ENCODE results near the gene HBA2.
A peak's percentile ranks its signal among the peaks of the same experiment; 100 is the strongest.
"Not testable (repeated sequence)": the region's sequence is repeated elsewhere in the genome, so short reads cannot be mapped to it uniquely, and the experiment has no call there.

Gene HBA2

DNA sequence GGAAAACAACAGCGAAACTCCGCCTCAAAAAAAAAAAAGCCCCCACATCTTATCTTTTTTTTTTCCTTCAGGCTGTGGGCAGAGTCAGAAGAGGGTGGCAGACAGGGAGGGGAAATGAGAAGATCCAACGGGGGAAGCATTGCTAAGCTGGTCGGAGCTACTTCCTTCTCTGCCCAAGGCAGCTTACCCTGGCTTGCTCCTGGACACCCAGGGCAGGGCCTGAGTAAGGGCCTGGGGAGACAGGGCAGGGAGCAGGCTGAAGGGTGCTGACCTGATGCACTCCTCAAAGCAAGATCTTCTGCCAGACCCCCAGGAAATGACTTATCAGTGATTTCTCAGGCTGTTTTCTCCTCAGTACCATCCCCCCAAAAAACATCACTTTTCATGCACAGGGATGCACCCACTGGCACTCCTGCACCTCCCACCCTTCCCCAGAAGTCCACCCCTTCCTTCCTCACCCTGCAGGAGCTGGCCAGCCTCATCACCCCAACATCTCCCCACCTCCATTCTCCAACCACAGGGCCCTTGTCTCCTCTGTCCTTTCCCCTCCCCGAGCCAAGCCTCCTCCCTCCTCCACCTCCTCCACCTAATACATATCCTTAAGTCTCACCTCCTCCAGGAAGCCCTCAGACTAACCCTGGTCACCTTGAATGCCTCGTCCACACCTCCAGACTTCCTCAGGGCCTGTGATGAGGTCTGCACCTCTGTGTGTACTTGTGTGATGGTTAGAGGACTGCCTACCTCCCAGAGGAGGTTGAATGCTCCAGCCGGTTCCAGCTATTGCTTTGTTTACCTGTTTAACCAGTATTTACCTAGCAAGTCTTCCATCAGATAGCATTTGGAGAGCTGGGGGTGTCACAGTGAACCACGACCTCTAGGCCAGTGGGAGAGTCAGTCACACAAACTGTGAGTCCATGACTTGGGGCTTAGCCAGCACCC lies 2.6 kb downstream of the HBA2 start:
- TF ChIP-seq, protein P1, sequence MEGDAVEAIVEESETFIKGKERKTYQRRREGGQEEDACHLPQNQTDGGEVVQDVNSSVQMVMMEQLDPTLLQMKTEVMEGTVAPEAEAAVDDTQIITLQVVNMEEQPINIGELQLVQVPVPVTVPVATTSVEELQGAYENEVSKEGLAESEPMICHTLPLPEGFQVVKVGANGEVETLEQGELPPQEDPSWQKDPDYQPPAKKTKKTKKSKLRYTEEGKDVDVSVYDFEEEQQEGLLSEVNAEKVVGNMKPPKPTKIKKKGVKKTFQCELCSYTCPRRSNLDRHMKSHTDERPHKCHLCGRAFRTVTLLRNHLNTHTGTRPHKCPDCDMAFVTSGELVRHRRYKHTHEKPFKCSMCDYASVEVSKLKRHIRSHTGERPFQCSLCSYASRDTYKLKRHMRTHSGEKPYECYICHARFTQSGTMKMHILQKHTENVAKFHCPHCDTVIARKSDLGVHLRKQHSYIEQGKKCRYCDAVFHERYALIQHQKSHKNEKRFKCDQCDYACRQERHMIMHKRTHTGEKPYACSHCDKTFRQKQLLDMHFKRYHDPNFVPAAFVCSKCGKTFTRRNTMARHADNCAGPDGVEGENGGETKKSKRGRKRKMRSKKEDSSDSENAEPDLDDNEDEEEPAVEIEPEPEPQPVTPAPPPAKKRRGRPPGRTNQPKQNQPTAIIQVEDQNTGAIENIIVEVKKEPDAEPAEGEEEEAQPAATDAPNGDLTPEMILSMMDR (IDR thresholded peaks at IDR 0.05; ENCODE audit: insufficient read depth, low read depth, low read length, missing control alignments) = no peak
- no peak overlapping the region for H3K4me3 ChIP-seq (ENCODE audit: low read length)
- DNase-seq (ENCODE audit: low read depth) = no peak

DNA sequence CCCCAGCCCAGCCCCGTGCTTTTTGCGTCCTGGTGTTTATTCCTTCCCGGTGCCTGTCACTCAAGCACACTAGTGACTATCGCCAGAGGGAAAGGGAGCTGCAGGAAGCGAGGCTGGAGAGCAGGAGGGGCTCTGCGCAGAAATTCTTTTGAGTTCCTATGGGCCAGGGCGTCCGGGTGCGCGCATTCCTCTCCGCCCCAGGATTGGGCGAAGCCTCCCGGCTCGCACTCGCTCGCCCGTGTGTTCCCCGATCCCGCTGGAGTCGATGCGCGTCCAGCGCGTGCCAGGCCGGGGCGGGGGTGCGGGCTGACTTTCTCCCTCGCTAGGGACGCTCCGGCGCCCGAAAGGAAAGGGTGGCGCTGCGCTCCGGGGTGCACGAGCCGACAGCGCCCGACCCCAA lies 3.3 kb downstream of the HBA2 start:
- DNase-seq (ENCODE audit: low read depth); H3K4me3 ChIP-seq (ENCODE audit: low read length): not testable (repeated sequence)

DNA sequence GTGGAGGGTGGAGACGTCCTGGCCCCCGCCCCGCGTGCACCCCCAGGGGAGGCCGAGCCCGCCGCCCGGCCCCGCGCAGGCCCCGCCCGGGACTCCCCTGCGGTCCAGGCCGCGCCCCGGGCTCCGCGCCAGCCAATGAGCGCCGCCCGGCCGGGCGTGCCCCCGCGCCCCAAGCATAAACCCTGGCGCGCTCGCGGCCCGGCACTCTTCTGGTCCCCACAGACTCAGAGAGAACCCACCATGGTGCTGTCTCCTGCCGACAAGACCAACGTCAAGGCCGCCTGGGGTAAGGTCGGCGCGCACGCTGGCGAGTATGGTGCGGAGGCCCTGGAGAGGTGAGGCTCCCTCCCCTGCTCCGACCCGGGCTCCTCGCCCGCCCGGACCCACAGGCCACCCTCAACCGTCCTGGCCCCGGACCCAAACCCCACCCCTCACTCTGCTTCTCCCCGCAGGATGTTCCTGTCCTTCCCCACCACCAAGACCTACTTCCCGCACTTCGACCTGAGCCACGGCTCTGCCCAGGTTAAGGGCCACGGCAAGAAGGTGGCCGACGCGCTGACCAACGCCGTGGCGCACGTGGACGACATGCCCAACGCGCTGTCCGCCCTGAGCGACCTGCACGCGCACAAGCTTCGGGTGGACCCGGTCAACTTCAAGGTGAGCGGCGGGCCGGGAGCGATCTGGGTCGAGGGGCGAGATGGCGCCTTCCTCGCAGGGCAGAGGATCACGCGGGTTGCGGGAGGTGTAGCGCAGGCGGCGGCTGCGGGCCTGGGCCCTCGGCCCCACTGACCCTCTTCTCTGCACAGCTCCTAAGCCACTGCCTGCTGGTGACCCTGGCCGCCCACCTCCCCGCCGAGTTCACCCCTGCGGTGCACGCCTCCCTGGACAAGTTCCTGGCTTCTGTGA lies 4.1 kb downstream of the HBA2 start, which contains the start of gene HBA1:
Gene HBA1 (plus strand): TSS at position 204 of the 906 bp plus-strand sequence. CDS start 37 bp downstream, at position 241.
- H3K4me3 ChIP-seq (ENCODE audit: low read length); DNase-seq (ENCODE audit: low read depth): not testable (repeated sequence)

DNA sequence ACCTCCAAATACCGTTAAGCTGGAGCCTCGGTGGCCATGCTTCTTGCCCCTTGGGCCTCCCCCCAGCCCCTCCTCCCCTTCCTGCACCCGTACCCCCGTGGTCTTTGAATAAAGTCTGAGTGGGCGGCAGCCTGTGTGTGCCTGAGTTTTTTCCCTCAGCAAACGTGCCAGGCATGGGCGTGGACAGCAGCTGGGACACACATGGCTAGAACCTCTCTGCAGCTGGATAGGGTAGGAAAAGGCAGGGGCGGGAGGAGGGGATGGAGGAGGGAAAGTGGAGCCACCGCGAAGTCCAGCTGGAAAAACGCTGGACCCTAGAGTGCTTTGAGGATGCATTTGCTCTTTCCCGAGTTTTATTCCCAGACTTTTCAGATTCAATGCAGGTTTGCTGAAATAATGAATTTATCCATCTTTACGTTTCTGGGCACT lies 4.7 kb downstream of the HBA2 start:
- no peak overlapping the region for H3K4me3 ChIP-seq (ENCODE audit: low read length)
- TF ChIP-seq, protein P1 (IDR thresholded peaks at IDR 0.05; ENCODE audit: insufficient read depth, low read depth, low read length, missing control alignments) = no peak
- peak; percentile 16 for DNase-seq (ENCODE audit: low read depth)

DNA sequence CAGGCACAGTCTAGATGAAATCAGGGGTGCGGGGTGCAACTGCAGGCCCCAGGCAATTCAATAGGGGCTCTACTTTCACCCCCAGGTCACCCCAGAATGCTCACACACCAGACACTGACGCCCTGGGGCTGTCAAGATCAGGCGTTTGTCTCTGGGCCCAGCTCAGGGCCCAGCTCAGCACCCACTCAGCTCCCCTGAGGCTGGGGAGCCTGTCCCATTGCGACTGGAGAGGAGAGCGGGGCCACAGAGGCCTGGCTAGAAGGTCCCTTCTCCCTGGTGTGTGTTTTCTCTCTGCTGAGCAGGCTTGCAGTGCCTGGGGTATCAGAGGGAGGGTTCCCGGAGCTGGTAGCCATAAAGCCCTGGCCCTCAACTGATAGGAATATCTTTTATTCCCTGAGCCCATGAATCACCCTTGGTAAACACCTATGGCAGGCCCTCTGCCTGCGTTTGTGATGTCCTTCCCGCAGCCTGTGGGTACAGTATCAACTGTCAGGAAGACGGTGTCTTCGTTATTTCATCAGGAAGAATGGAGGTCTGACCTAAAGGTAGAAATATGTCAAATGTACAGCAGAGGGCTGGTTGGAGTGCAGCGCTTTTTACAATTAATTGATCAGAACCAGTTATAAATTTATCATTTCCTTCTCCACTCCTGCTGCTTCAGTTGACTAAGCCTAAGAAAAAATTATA lies 5.4 kb downstream of the HBA2 start:
- TF ChIP-seq, protein P1 (IDR thresholded peaks at IDR 0.05; ENCODE audit: insufficient read depth, low read depth, low read length, missing control alignments) = no peak
- no peak for DNase-seq (ENCODE audit: low read depth)
- H3K4me3 ChIP-seq (ENCODE audit: low read length) = no peak overlapping the region

DNA sequence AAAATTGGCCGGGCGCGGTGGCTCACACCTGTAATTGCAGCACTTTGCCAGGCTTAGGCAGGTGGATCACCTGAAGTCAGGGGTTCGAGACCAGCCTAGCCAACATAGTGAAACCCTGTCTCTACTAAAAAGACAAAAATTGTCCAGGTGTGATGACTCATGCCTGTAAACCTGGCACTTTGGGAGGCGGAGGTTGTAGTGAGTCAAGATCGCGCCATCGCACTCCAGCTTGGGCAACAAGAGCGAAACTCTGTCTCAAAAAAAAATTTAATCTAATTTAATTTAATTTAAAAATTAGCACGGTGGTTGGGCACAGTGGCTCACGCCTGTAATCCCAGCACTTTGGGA lies 6.0 kb downstream of the HBA2 start:
- DNase-seq (ENCODE audit: low read depth) = peak; percentile 57
- H3K4me3 ChIP-seq (ENCODE audit: low read length) = no peak overlapping the region
- TF ChIP-seq, protein P1 (IDR thresholded peaks at IDR 0.05; ENCODE audit: insufficient read depth, low read depth, low read length, missing control alignments) = no peak

DNA sequence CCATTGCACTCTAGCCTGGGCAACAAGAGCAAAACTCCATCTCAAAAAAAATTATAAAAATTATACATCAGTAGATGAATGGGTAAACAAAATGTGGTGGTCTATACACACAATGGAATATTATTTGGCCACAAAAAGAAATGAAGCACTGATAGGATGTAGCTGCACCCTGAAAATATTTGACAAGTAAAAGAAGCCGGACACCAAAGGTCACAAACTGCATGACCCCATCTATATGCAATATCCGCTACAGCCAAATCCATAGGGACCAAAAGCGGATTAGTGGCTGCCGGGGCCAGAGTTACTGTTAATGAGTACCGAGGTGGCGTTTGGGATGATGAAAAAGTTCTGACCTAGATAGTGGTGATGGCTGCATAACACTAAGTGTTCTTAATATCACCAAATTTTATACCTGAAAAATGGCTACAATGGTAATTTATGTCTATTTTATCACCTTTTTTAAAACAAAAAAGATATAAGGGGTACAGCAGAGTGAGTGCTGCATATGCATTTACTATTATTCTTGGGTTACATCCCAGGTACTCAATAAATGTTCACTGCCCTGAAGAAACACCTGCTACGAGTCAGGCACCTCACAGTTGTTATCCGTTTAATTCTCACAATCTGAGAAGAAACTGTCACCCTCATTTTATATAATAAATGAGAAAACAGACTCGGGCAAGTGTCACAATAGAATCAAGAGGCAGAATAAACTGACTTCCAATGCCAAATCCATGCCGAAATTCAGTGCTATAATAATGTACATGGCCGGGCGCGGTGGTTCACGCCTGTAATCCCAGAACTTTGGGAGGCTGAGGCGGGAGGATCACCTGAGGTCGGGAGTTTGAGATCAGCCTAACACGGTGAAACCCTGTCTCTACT lies 6.8 kb downstream of the HBA2 start:
- TF ChIP-seq, protein P1 (IDR thresholded peaks at IDR 0.05; ENCODE audit: insufficient read depth, low read depth, low read length, missing control alignments) = no peak
- no peak for DNase-seq (ENCODE audit: low read depth)
- no peak overlapping the region for H3K4me3 ChIP-seq (ENCODE audit: low read length)

Data from epithelial cell of esophagus (primary cell).